B cell (primary cell): ENCODE measurements around the gene ST3GAL3. TPM values are rescaled to one million over a fixed set of nuclear protein-coding genes. Genes with fewer than 3 reads are reported as not detected.
A peak's percentile ranks its signal among the peaks of the same experiment; 100 is the strongest.

Experiments
- ATAC-seq: fragments of 200-7000 bp; cut with Tn5 transposase; one replicate; pipeline ENCODE4 v1.10.0; 2021; ENCODE audit warnings: low read depth, mild to moderate bottlenecking, moderate number of reproducible peaks, moderate library complexity
- CTCF ChIA-PET: fragments of 350-600 bp; sonication (Branson Sonifier 250); formaldehyde crosslinking; loops from one replicate; lab custom pipeline; 2021; ENCODE audit warnings: antibody characterized with exemption, inconsistent platforms; lab: Charles Lee
- POLR2A ChIA-PET: fragments of 350-600 bp; sonication (Branson Sonifier 250); formaldehyde crosslinking; loops from one replicate; lab custom pipeline; 2021; ENCODE audit warnings: antibody characterized with exemption; lab: Charles Lee
- DNase-seq: peaks from one replicate; pipeline ENCODE4 v3.0.0; 2013
- H2AFZ ChIP-seq: 2 replicates; pipeline ENCODE4 v1.6.1; 2012; ENCODE audit warnings: mild to moderate bottlenecking, low read depth, low read length; ENCODE audit not compliant: insufficient read depth, poor library complexity, severe bottlenecking
- H3K27ac ChIP-seq, 2 donors: 1 replicate in 1 of 2; 2 replicates in 1 of 2; pipeline ENCODE4 v1.5.1; 2012 to 2013; ENCODE audit warnings: low read length in 2 of 2, mild to moderate bottlenecking in 2 of 2, moderate library complexity in 1 of 2
- H3K27me3 ChIP-seq, 4 experiments: fragments of 200-600 bp in 1 of 4; sonication (generic) in 1 of 4; replicated peaks in 1 of 4; 1 replicate in 2 of 4; 2 replicates in 2 of 4; pipeline versions ENCODE4 v1.6.1 to v1.7.0; 2013 to 2016; ENCODE audit warnings: low read length in 3 of 4, mild to moderate bottlenecking in 2 of 4, mixed read lengths in 1 of 4, moderate library complexity in 1 of 4; ENCODE audit not compliant: insufficient read depth in 4 of 4, control insufficient read depth in 3 of 4; ENCODE audit errors: control extremely low read depth in 1 of 4
- H3K36me3 ChIP-seq, 2 experiments: replicated peaks in 1 of 2; 1 replicate in 1 of 2; 2 replicates in 1 of 2; pipeline versions ENCODE4 v1.6.1 to v1.7.1; 2013; ENCODE audit warnings: low read length in 1 of 2; ENCODE audit not compliant: insufficient read depth in 2 of 2, control insufficient read depth in 1 of 2; ENCODE audit errors: control extremely low read depth in 1 of 2, extremely low read depth in 1 of 2
- H3K4me1 ChIP-seq, 2 donors: fragments of 200-600 bp in 1 of 2; sonication (generic) in 1 of 2; 1 replicate in 1 of 2; 2 replicates in 1 of 2; pipeline versions ENCODE4 v1.5.1 to v1.6.1; 2013 to 2017; ENCODE audit warnings: low read length in 2 of 2; ENCODE audit not compliant: control insufficient read depth in 2 of 2, insufficient read depth in 2 of 2
- H3K4me2 ChIP-seq: replicated peaks from 2 replicates; pipeline ENCODE3; 2012; ENCODE audit warnings: mild to moderate bottlenecking, low read depth, low read length; ENCODE audit not compliant: poor library complexity, severe bottlenecking
- H3K4me3 ChIP-seq, 5 experiments: fragments of 200-600 bp in 1 of 5; sonication (generic) in 1 of 5; 1 replicate in 3 of 5; 2 replicates in 2 of 5; pipeline versions ENCODE4 v1.5.1 to v1.7.0; 2011 to 2016; ENCODE audit warnings: low read length in 4 of 5, mild to moderate bottlenecking in 4 of 5, low read depth in 2 of 5, control low read depth in 1 of 5, moderate library complexity in 1 of 5; ENCODE audit not compliant: insufficient read depth in 1 of 5; ENCODE audit errors: control extremely low read depth in 1 of 5, extremely low read depth in 1 of 5
- H3K79me2 ChIP-seq: fragments of 200-600 bp; sonication (generic); one replicate; pipeline ENCODE4 v1.6.0; 2016; ENCODE audit warnings: low read length; ENCODE audit not compliant: control insufficient read depth, insufficient read depth
- H3K9ac ChIP-seq: fragments of 200-600 bp; sonication (generic); 2 replicates; pipeline ENCODE4 v1.6.1; 2017; ENCODE audit warnings: mild to moderate bottlenecking, low read length, moderate library complexity
- H3K9me3 ChIP-seq, 3 donors: one replicate each; pipeline versions ENCODE4 v1.6.1 to v1.7.1; 2013; ENCODE audit warnings: low read length in 2 of 3; ENCODE audit not compliant: control insufficient read depth in 2 of 3, insufficient read depth in 1 of 3; ENCODE audit errors: control extremely low read depth in 1 of 3
- H4K20me1 ChIP-seq: 2 replicates; pipeline ENCODE4 v1.6.0; 2012; ENCODE audit warnings: mild to moderate bottlenecking, low read length; ENCODE audit not compliant: insufficient read depth, control insufficient read depth, poor library complexity, severe bottlenecking
- H3K27ac Mint-ChIP-seq: one replicate; pipeline ENCODE4 v1.8.0; 2021; ENCODE audit warnings: mixed read lengths
- H3K27me3 Mint-ChIP-seq: one replicate; pipeline ENCODE4 v1.8.0; 2021; ENCODE audit warnings: mixed read lengths
- H3K4me1 Mint-ChIP-seq: one replicate; pipeline ENCODE4 v1.8.0; 2021; ENCODE audit warnings: mixed read lengths
- H3K4me3 Mint-ChIP-seq: one replicate; pipeline ENCODE4 v1.8.0; 2021; ENCODE audit warnings: mixed read lengths
- H3K9me3 Mint-ChIP-seq: one replicate; pipeline ENCODE4 v1.8.0; 2022; ENCODE audit warnings: mixed read lengths; ENCODE audit not compliant: insufficient read depth
- CTCF ChIP-seq: fragments of 200-600 bp; IDR thresholded peaks from one replicate; pipeline ENCODE4 v1.8.0; 2022; ENCODE audit warnings: antibody characterized with exemption, mild to moderate bottlenecking
- EZH2 ChIP-seq: IDR thresholded peaks from 2 replicates; pipeline ENCODE4 v1.6.1; 2012; ENCODE audit warnings: borderline replicate concordance, low read depth, mild to moderate bottlenecking, moderate library complexity, low read length; ENCODE audit not compliant: insufficient read depth, poor library complexity, severe bottlenecking
- WGBS: methylation state at CpG from one replicate; pipeline ENCODE4 v1.1.5; 2013; ENCODE audit warnings: missing lambda C conversion rate; ENCODE audit not compliant: insufficient coverage; 5-methylcytosine and 5-hydroxymethylcytosine counted together
- intact Hi-C: fragments of 100-400 bp; cut with micrococcal nuclease; formaldehyde crosslinking; loops from one replicate; pipeline ENCODE4 v1.10.0; 2022
- polyA plus RNA-seq: library from polyadenylated mRNA; depleted of rRNA; stranded (reverse); fragments of >200 nt; gene quantifications from 2 replicates; pipeline ENCODE4 v1.2.3, GENCODE V29; 2012
- total RNA-seq, 2 donors: library from RNA; stranded (reverse); fragments of 120-200 nt in 1 of 2; gene quantifications; 1 replicate in 1 of 2; 2 replicates in 1 of 2; pipeline versions ENCODE4 v1.2.3 to v1.2.4, GENCODE V29; 2013 to 2022

The ST3GAL3 gene
- total and polyA plus RNA-seq, 2 donors (not counting 1 experiment from before 2014, with no cell fraction given): 16.8 to 31.4 TPM

GRCh38 chr1:43947061-43947873 lies 239.9 kb downstream of the ST3GAL3 start:
- Histone ChIP-seq H3K4me3 (peak overlapping the region; percentile 64 to 90 (median 78)), H2AFZ (peak overlapping the region; percentile 92)
- DNase-seq: no peak

More at GRCh38 chr1:43947061-43947873, 239.9 kb downstream of the ST3GAL3 start:
- H3K27me3 Mint-ChIP-seq: no peaks in the 10 kb centered on the region
- H3K4me1 Mint-ChIP-seq: peaks cover 39% of the 10 kb centered on the region
- WGBS: 7% methylated on average over 24 of the region's 27 CpGs
- Histone ChIP-seq H3K27me3 (no peaks in the 10 kb centered on the region), H3K9me3 (no peaks in the 10 kb centered on the region), H4K20me1 (peaks cover 5% of the 10 kb centered on the region), H3K79me2 (peaks cover 38% of the 10 kb centered on the region), H3K27ac (peak overlapping the region; percentile 95), H3K4me1 (peaks cover 15 to 25% of the 10 kb centered on the region in 2 donors), H3K9ac (peak overlapping the region; percentile 93), H3K36me3 (peaks cover 0 to 9% of the 10 kb centered on the region in 2 experiments), H3K4me2 (peak overlapping the region; percentile 84)
- ChIA-PET CTCF (interaction anchor here (1.0 to 5.0 kb wide), 6 partner anchors 13 to 184 kb away, joined by 3 to 41 read pairs (median 6); partner anchors contain the start of genes ARTN, ATP6V0B and DPH2), POLR2A (interaction anchor here (0.8 to 1.6 kb wide), 3 partner anchors 23 to 297 kb away, joined by 3 to 5 read pairs (median 3); partner anchors contain the start of genes ATP6V0B, DPH2 and KDM4A)
- peak overlapping the region; percentile 98 for H3K27ac Mint-ChIP-seq
- intact Hi-C loops: loop anchor here (2.0 to 10.0 kb wide), 3 partner anchors 185 to 1182 kb away; partner anchors contain the start of genes C1orf50, KDM4A and P3H1
- no peaks in the 10 kb centered on the region for H3K9me3 Mint-ChIP-seq
- ATAC-seq: no peak
- peak overlapping the region; percentile 93 for H3K4me3 Mint-ChIP-seq
- no peak for TF ChIP-seq CTCF
- TF ChIP-seq EZH2: no peak
